ENCODE data around the gene SPTB.

DNA sequence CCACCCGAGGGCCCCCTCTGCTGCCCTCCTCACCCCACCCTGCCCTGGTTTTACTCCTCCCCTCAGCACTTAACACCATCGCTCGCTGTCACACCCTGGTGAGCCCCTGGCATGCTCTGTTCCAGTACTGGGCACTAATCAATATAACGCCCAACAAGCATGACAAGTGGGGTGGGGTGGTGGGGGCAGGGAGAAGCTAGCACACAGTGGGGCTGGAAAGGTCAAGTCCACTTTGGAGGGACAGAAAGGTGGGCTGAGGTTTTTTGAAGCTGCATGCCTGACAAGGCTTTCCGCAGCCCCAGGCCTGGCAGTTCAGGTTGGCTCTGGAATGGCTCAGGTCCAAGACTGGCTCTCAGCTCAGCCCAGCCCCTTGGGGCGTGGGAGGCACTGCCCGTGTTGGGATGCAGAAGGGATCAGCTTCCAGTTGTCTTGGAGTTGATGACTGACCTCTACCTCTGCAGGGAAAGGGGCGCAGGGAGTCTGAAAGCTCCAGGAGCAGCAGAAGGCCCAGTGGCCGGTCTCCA is 141.4 kb downstream of the SPTB start:
- TF ChIP-seq, protein P1, sequence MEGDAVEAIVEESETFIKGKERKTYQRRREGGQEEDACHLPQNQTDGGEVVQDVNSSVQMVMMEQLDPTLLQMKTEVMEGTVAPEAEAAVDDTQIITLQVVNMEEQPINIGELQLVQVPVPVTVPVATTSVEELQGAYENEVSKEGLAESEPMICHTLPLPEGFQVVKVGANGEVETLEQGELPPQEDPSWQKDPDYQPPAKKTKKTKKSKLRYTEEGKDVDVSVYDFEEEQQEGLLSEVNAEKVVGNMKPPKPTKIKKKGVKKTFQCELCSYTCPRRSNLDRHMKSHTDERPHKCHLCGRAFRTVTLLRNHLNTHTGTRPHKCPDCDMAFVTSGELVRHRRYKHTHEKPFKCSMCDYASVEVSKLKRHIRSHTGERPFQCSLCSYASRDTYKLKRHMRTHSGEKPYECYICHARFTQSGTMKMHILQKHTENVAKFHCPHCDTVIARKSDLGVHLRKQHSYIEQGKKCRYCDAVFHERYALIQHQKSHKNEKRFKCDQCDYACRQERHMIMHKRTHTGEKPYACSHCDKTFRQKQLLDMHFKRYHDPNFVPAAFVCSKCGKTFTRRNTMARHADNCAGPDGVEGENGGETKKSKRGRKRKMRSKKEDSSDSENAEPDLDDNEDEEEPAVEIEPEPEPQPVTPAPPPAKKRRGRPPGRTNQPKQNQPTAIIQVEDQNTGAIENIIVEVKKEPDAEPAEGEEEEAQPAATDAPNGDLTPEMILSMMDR (conservative IDR thresholded peaks at IDR 0.05; ENCODE audit: low read depth, low read length): no peak
- no peak for TF ChIP-seq EZH2 (IDR thresholded peaks at IDR 0.05; ENCODE audit: borderline replicate concordance, low read depth, low read length, poor library complexity, severe bottlenecking)
